Esophagus muscularis mucosa (tissue), 4 donors: ENCODE data around the gene FXYD5. TPM values are rescaled to one million over a fixed set of nuclear protein-coding genes. Genes with fewer than 3 reads are reported as not detected.
"Not testable (repeated sequence)": the region's sequence is repeated elsewhere in the genome, so short reads cannot be mapped to it uniquely, and the experiment has no call there.

ENCODE experiments used
- DNase-seq: peaks from one replicate; pipeline ENCODE4 v3.0.0-alpha.2; 2017; ENCODE audit errors: extremely low spot score
- H3K27ac ChIP-seq, 4 donors: fragments of 200-600 bp; sonication (generic); replicated peaks in 1 of 4; 1 replicate in 3 of 4; 2 replicates in 1 of 4; pipeline ENCODE4 v1.5.1; 2016 to 2019; ENCODE audit warnings: mild to moderate bottlenecking in 1 of 4
- H3K27me3 ChIP-seq, 4 donors: fragments of 200-600 bp; sonication (generic); one replicate each; pipeline versions ENCODE4 v1.5.1 to v1.6.0; 2016 to 2019
- H3K36me3 ChIP-seq, 4 donors: fragments of 200-600 bp; sonication (generic); one replicate each; pipeline ENCODE4 v1.5.1; 2016 to 2019
- H3K4me1 ChIP-seq, 4 donors: fragments of 200-600 bp; sonication (generic); one replicate each; pipeline ENCODE4 v1.5.1; 2016 to 2019
- H3K4me3 ChIP-seq, 4 donors: fragments of 200-600 bp; sonication (generic); 1 replicate in 2 of 4; 2 replicates in 2 of 4; pipeline ENCODE4 v1.5.1; 2016 to 2019; ENCODE audit warnings: mild to moderate bottlenecking in 4 of 4, moderate library complexity in 1 of 4
- H3K9me3 ChIP-seq, 4 donors: fragments of 200-600 bp; sonication (generic); 1 replicate in 3 of 4; 2 replicates in 1 of 4; pipeline ENCODE4 v1.5.1; 2016 to 2019
- CTCF ChIP-seq, 3 experiments: fragments of 200-600 bp in 2 of 3; fragments of 450-650 bp in 1 of 3; sonication (generic) in 2 of 3; IDR thresholded peaks; one replicate each; pipeline ENCODE4 v1.5.1; 2017 to 2019; ENCODE audit warnings: antibody characterized with exemption in 3 of 3, mild to moderate bottlenecking in 2 of 3, moderate library complexity in 1 of 3
- EP300 ChIP-seq: sonication (generic); formaldehyde crosslinking; IDR thresholded peaks from one replicate; pipeline ENCODE4 v1.6.1; 2017; ENCODE audit warnings: antibody characterized with exemption
- POLR2A ChIP-seq: fragments of 450-650 bp; IDR thresholded peaks from one replicate; pipeline ENCODE4 v1.6.1; 2017; ENCODE audit warnings: antibody characterized with exemption, moderate library complexity, mild to moderate bottlenecking, low read depth
- POLR2AphosphoS5 ChIP-seq, 2 donors: sonication (generic); formaldehyde crosslinking; IDR thresholded peaks; one replicate each; pipeline ENCODE4 v1.6.1; 2017; ENCODE audit warnings: antibody characterized with exemption in 2 of 2
- WGBS: methylation state at CpG from one replicate; pipeline ENCODE4 v1.1.5; 2018; 5-methylcytosine and 5-hydroxymethylcytosine counted together
- intact Hi-C: fragments of 100-400 bp; cut with DNase I; formaldehyde crosslinking; loops from one replicate; pipeline ENCODE4 v1.15.1; 2023
- total RNA-seq, 4 donors: library from RNA; depleted of rRNA; stranded (reverse); fragments of >200 nt; gene quantifications; one replicate each; pipeline versions ENCODE4 v1.1.0 to v1.2.1, GENCODE V29; 2016

Gene FXYD5
- total RNA-seq, 4 donors from 2014 or later, result 26.6 to 49.3 (median 43.0) TPM

GRCh38 chr19:35150445-35150844 is 4.1 kb upstream of the FXYD5 start:
- no peak for TF ChIP-seq CTCF (IDR thresholded peaks at IDR 0.05)
- TF ChIP-seq EP300, result no peak
- no peak for TF ChIP-seq POLR2AphosphoS5 (IDR thresholded peaks at IDR 0.05)
- no peak overlapping the region for H3K27ac ChIP-seq
- H3K4me1 ChIP-seq, result peaks cover 15 to 26% (median 24%) of the 10 kb centered on the region in 4 donors
- 70% methylated on average over 2 of the region's 2 CpGs for WGBS
- intact Hi-C loops, result no loop called here
- H3K36me3 ChIP-seq, result no peaks in the 10 kb centered on the region
- no peak for DNase-seq
- no peak overlapping the region for H3K4me3 ChIP-seq
- H3K9me3 ChIP-seq, result no peaks in the 10 kb centered on the region
- peaks cover 0 to 43% (median 17%) of the 10 kb centered on the region in 4 donors for H3K27me3 ChIP-seq

- no peak for TF ChIP-seq EP300
- TF ChIP-seq POLR2A, result no peak
- no peak for TF ChIP-seq CTCF (IDR thresholded peaks at IDR 0.05)
- TF ChIP-seq POLR2AphosphoS5 (IDR thresholded peaks at IDR 0.05), result no peak
- no peak for DNase-seq
- 93% methylated on average over 20 of the region's 20 CpGs for WGBS
- no peak overlapping the region for H3K27ac ChIP-seq
- no peak overlapping the region for H3K4me3 ChIP-seq
- no peaks in the 10 kb centered on the region for H3K36me3 ChIP-seq
- no peaks in the 10 kb centered on the region for H3K9me3 ChIP-seq
- peaks cover 0 to 53% (median 19%) of the 10 kb centered on the region in 4 donors for H3K27me3 ChIP-seq
- H3K4me1 ChIP-seq, result peaks cover 19 to 35% (median 30%) of the 10 kb centered on the region in 4 donors
- intact Hi-C loops, result no loop called here
Observed at GRCh38 chr19:35151273-35152065, 3.1 kb upstream of the FXYD5 start.

GRCh38 chr19:35153129-35153522 is 1.4 kb upstream of the FXYD5 start:
- H3K4me3 ChIP-seq, intact Hi-C loops, DNase-seq, H3K27ac ChIP-seq, H3K9me3 ChIP-seq: not testable (repeated sequence)
- WGBS, result 73% methylated on average over 10 of the region's 10 CpGs
- H3K4me1 ChIP-seq, result peaks cover 19 to 35% (median 30%) of the 10 kb centered on the region in 4 donors
- peaks cover 0 to 15% (median 7%) of the 10 kb centered on the region in 4 donors for H3K36me3 ChIP-seq
- peaks cover 0 to 64% (median 19%) of the 10 kb centered on the region in 4 donors for H3K27me3 ChIP-seq

- H3K27me3 ChIP-seq, result peaks cover 0 to 70% (median 19%) of the 10 kb centered on the region in 4 donors
Observed at GRCh38 chr19:35153701-35154524, 622 bp upstream of the FXYD5 start.

More at GRCh38 chr19:35153701-35154524, 622 bp upstream of the FXYD5 start:
- H3K4me3 ChIP-seq, result peak overlapping the region; percentile 57 to 70 (median 63)
- peaks cover 19 to 35% (median 30%) of the 10 kb centered on the region in 4 donors for H3K4me1 ChIP-seq
- no peak for DNase-seq
- TF ChIP-seq EP300, result no peak
- TF ChIP-seq POLR2A, result no peak
- TF ChIP-seq POLR2AphosphoS5 (IDR thresholded peaks at IDR 0.05), result no peak
- TF ChIP-seq CTCF (IDR thresholded peaks at IDR 0.05), result peak in 2 of 3 experiments; percentile 23 to 57
- H3K9me3 ChIP-seq, result no peaks in the 10 kb centered on the region
- WGBS, result under 1% methylated on average over 18 of the region's 36 CpGs
- peak overlapping the region; percentile 67 to 78 (median 74) for H3K27ac ChIP-seq
- H3K36me3 ChIP-seq, result peaks cover 0 to 23% (median 11%) of the 10 kb centered on the region in 4 donors
- intact Hi-C loops, result no loop called here
